ENCODE results near the gene AGAP3.
A peak's percentile ranks its signal among the peaks of the same experiment; 100 is the strongest.

The AGAP3 gene

DNA sequence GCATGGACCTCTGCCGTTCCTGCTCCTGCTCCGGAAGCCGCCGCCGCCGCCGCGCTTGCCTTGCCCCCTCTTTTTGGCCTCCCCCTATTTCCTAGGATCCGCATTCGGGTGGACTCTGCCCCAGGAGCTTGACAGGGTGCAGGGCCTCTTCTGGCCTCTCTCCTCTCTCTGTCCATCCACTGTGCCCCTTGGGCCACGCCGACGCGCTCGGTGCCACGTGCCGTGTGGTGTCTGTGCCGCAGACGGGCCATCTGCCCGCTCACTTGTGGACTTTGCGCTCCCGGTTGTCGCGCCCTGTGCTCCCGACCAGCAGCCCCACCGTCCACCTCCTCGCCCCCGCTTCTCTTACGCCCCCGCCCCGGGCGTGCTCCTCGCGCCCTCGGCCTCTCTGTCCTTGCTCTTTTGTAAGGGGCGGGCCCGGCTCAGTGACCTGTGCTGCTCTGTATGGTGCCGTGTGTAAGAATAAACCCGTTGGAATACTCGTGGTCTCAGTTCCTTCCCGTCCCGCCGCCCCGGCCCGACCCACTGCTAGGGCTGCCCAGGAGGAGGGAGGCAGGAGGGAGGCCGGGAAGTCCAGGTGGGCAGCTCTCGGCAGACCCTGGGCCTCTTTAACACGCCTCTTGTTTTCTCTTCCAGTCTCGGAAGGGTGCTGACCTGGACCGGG lies 37.0 kb downstream of the AGAP3 start:
- DNase-seq (ENCODE audit: low spot score) = no peak

DNA sequence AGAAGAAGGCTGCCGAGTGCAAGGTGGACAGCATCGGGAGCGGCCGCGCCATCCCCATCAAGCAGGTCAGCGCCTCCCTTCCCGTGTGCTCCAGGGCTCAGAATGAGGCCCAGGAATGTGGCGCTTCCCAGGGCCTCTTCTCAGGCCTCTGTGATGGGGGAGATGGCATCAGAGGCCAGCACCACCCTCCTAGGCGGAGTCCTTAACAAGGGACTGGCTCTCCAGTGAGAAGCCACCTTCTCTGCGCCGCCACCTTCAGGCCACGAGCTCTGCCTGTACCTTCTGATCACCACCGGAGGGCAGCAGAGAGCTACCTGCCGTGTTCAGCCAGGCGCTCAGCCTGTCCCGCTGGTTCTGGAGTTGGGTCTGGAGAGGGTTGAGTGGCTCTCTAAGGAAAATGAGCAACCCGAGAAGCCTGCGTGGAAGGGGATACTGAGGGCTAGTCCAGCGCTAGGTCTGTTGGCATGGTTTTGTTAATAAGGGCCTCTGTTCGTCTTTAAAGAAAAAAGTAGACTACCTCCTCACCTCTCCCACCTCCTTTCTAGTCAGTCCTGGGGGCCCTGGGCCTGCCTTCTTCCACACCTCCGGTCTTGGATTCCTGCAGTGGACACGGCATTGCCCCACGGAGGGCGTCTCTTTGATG lies 37.7 kb downstream of the AGAP3 start:
- DNase-seq (ENCODE audit: low spot score) = peak; percentile 84

DNA sequence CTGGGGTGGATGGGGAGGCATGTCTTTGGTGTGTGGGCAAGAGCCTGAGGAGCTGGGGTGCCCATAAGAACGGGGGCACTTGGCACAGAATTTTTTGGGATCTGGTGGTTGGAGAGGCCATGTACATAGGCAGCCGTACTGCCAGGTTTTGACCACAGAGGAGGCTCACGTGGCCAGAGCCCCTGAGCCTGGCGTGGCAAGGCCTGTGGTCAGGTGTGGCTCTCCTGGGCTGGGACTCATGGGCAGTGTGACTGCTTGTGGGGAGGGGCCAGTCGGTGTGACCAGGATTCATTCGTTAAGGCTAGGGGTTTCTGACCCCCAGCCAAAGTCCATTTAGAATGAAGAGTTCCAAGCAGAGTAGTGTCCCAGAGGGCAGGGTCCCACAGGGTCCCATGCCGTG lies 38.2 kb downstream of the AGAP3 start:
- no peak for DNase-seq (ENCODE audit: low spot score)

DNA sequence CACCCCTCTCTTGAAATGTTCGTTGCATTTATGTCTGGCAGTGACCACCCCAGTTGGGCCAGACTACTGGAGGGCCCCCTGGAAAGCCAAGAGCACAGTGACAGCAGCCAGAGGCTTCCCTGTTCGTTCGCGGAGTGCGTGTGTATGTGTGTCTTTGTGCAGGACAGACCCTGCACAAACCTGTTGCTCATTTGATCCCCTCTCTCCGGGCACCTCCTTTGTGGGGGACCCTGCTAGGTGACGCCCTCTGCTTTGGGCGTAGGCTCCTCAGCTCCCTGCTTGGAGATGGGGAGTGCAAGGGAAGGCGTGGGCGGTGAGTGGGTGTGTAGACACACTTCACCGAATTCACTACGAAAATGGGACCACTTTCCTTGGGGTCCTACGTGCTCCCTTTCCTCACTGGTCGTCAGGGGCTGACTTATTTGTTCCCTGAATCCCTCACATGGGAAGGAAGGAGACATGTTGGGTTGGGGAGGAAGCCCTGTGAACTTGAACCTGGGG lies 38.7 kb downstream of the AGAP3 start:
- no peak for DNase-seq (ENCODE audit: low spot score)

DNA sequence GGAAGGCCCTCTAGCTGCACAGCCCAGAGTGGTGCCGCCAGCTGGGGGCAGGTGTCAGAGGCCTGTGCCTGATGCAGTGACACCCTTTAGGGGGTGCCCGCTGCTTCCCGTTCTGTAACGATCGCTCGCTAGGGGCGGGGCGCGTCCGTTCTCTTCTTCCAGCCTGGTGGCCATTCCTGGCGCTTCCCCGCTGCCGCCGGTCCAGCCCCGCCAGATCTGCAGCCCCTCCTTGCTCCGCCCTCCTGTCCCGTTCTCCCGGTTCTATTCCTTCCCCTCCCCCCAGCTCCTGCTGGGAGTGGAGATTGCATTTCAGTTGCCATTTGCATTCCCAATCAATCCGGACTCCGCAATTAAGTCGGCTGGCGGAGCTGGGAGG lies 39.2 kb downstream of the AGAP3 start:
- no peak for DNase-seq (ENCODE audit: low spot score)

DNA sequence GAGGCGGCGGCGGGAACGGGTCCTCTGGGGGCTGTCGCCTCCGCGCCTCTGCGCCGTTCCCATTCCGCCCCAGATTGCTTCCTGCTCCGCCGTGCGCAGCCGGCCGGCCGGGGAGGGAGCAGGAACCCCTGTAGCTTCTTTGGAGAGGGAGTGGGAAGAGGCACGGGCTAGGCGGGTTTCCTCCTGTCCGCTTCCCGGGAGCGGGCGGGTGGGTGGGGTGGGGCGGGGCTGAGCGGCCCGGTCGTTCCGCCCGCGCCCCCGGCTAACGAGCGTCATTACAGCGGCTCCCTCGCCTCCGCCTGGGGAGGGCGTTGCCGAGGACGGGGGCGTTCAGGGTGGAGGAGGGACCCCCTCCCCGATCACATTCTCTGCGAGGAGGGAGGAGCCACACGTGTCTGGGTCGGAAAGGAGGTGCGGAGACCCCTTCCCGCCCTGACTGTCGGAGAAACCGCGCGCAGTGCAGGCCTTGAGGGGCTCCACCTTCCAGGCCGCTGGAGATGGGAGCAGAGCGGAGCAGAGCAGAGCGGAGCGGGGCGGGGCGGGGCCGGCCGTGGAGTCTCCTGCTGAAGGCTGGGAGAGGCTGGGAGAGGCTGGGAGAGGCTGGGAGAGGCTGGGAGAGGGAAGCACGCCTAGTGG lies 39.7 kb downstream of the AGAP3 start:
- DNase-seq (ENCODE audit: low spot score) = no peak

DNA sequence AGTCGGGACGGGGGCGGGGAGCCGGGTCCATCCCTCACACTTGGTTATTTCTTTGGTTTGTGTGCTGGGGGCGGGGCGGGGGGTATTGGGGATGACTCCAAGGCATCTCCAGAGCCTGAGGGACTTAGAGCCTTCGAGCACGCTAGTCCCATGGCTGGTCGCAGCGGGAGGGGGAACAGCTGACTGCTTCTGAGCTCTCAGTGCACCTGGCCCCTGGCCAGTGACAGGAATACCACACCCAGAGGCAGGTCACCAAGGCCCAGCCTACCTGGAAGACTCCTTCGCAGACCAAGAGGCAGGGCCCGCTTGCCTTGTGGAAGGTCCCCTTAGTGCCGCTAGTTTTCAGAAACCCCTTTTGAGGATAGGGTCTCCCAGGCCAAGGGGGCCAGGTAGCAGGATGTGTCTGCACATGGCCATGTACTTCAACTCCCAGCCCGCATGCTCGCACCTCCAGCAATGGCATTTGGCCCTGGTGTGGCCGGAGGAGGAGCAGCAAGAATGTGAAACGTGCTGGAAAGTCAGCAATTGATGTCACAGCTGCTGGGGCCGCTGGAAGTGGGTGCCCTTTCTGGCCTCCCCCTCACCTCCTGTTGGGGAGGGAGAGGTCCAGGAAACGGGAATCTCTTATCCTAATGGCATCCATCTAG lies 40.3 kb downstream of the AGAP3 start:
- no peak for DNase-seq (ENCODE audit: low spot score)

DNA sequence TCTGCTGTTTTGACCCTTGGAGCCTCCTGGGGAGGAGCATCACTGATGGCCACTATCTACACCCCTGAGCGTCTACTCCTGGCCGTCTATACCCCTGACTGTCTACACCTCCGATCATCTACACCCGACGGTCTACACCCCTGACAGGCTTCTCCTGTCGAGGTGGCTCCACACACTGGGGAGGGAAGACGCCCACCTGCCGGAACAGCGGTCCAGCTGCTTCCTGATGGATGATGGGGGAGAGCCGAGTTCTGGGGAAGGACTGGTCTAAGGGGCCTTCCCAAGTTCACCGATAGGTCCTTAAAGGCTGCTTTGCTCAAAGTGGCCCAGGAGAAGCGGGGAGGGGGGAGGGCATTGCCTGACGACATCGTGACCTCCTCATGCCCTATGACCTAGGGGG lies 41.9 kb downstream of the AGAP3 start:
- DNase-seq (ENCODE audit: low spot score) = no peak

DNA sequence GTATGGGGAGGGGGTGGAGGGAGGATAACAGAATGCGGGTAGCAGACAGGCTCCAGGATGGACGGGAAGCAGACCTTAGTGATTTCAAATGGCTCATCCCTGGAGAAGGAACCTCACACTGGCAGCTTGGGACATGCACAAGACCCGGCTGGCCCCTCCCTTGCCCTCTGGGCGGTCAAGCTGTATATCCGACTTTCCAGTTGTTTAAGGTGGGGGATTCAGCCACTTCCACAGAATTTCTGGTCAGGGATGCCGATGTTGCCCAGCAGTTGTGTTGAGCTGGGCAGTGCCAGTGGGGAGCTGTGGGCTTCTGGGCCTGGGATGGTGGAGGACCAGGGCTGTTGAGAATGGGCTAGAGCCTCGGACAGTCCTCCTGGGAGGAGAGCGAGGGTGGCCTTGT lies 42.4 kb downstream of the AGAP3 start:
- DNase-seq (ENCODE audit: low spot score) = no peak

DNA sequence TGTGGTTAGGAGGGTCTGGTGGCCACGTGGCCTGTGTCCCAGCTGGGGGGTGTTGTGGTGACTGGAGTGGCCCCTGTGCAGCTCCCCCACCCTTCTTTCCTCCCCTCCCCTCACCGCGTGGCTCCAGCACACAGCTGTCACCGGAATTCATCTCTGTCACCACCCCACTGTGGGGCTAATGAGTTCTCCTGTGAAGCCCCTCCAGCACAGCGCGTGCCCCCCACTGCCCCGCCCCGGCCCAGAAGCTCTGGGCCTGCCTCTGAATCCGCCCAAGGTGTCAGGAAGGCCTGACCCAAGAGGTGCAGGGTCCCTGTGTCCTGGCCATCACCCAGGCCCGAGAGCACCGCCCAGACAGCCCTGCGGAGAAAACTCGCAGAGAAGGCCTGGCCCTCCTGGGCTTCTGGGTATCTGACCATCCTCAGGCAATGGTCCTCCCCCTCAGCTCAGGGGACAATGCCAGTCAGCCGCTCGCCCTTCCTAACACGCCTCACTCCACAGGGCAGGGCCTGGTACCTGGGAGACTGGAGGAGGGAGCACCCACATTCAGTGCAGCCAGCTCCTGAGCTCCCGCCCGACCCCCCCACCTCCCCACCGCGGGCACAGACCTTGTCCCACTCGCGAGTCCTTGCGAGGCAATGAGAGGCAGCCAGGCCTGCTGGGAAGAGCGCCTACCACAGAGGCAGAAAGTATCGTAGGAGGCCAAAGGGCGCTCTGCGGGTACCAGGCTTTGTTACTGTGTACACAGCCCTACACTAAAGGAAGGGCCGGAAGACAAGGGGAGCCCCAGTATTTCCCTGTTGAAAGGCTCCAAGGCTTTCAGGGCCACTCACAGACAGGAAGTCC lies 43.1 kb downstream of the AGAP3 start:
- DNase-seq (ENCODE audit: low spot score) = no peak

DNA sequence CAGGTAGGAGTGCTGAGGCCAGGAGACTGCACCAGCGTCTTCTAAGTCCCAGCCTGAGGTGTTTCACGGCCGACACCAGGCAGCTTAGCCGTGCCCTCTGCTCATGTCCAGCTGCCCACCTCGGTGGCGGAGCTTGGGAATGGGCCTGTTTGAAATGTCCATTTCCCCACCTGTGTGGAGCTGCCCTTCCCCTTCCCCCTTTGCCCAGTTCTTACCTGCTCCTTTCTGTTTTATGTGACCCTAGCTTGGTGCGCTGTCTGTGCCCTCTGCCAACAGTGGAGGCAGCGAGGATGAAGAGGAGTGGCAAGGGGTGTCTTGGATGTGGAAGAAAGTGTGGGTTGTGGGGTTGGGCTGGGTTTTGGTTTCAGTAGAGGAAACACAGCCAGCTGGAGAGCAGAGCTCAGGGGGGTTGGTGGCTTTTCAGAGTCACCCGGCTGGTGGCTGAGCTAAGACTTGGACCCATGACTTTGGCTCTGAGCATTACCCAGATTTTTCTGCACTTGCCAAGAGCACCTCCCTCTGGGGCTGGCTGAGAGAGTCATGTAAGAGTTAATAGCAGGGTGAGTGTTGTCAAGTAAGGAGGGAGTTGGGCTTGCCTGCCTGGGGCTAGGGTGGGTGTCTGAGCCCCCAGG lies 43.8 kb downstream of the AGAP3 start:
- no peak for DNase-seq (ENCODE audit: low spot score)

DNA sequence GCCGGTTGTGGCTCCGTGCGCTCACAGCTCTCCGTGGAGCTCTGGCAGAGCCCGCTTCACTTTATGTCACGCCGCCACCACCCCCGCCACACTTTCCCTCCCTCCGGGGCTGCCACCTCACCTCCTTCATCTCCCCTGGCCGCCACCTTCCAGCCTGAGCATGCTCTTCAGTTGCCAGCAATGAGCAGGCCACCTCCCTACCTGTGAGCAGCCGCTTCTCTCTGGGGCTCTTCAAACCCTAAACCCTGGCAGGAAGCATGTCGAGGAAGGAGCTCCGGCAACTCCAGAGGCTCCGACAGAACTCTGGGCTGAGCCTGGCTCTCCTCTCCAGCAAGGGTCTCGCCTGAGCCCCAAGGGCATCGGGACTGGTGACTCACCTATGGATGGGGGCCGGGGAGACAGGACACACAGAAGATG lies 44.5 kb downstream of the AGAP3 start:
- no peak for DNase-seq (ENCODE audit: low spot score)

DNA sequence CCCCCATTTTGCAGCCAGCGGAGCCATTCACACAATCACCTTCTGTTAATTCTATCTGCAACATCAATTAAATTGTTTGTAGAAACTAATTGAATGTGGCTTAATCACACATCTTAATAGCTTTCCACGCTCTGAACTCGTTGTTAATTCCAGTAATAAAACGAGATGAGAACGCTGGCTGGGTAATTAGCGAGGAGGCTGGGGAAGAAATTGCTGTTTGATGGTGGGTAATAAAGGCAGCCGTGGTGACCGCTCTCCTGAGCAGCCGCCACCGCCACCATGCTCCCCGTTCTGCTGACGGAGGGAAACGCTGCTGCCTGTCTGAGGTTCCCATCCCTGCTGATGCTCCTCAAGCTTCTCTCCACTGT lies 44.9 kb downstream of the AGAP3 start:
- no peak for DNase-seq (ENCODE audit: low spot score)

DNA sequence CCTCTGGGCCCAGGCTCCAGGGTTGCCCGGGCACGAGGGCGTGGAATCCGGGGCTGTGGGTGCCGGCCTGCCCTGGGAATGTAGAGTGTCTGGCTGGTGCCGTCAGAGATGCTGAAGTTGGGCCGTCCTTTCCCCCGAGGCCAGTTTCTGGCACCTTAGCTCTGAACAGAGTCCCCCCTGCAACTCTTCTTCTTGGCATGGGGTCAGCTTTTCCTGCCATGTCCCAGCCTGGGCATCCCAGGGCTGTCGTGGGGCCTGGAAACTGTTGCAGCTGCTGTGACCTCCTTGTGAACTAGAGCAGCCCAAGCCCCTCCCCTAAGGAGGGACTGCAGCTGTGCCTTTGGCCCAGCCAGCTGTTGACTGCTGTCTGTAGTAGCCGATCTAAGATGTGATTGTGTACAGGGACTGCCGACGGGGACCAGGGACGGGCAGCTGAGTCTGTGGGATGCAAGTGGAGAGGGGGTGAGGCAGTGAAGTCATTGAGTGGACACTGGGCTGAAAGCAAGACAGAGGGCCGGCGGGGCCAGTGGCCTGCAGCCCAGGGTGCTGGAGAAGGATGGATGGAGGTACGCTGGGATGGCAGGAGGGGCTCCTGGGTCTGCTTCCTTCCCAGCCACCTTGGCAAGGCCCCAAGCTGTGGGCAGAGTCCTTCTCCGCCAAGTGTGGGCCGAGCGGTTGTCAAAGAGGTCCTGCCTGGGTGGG lies 45.5 kb downstream of the AGAP3 start:
- no peak for DNase-seq (ENCODE audit: low spot score)

DNA sequence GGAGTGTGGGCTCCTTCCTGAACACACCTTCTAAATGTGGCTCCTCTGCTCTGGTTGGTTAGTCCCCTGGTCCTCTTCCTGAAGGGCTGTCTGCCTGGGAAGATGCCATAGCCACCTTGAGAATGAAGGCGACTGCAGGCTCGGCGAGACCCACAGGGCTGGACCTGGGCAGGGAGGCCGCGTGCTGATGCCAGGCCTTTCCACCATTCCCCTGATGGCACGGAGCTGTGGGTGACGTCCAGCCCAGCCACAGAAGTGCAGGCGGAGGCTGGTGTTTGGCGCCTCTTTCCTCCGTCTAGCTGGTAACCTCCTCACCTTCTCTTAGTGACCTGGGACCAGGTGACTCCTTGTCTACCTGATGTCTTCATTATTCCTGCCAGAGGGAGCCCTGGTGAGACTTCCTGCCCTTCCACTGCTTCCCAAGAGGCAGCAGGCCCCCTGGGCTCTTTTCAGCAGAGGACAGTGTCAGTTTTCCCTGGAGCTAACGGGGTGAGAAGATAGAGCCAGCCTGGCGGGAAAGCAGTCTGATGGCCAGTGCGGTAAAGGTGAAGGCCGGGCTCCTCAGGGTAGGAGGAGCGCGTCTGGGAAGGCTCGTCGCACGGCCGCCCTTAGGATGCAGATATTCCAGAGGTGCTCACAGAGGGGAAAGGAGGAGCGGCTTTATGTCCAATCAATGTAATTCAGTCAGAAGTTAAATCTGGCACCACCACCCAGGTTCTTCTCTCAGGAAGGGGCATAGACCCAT lies 46.4 kb downstream of the AGAP3 start:
- DNase-seq (ENCODE audit: low spot score) = no peak

DNA sequence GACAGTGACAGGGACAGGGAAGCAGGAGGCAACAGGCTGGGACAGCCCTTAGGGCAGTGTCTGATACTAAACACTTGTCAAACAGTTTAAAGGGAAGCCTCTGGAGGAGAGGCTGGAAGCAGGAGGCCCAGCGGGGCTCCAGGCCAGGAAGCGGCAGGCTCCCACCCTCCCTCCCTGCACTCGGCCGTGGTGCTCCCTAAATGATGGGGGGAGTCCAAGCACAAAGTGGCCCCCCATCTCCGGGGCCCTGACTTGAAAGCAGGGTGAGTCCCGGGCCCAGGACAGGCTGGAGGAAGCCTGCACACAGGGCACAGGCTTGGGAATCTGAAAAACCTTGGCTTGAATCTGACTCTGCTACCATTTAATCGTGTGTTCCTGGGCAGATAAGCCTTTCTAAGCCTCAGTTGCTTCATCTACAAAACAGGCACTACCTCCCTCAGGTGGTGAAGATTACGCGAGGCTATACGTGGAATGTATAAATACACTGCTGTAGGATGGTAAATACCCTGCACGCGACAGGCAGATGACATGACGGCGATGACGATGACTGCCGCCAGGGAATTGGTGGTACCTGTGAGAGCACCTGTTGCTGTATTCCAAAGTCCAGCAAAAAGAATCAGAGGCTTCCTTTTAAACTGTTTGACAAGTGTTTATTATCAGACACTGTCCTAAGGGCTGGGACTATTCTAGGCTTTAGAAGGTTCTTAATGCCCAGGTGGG lies 47.2 kb downstream of the AGAP3 start:
- DNase-seq (ENCODE audit: low spot score) = no peak

DNA sequence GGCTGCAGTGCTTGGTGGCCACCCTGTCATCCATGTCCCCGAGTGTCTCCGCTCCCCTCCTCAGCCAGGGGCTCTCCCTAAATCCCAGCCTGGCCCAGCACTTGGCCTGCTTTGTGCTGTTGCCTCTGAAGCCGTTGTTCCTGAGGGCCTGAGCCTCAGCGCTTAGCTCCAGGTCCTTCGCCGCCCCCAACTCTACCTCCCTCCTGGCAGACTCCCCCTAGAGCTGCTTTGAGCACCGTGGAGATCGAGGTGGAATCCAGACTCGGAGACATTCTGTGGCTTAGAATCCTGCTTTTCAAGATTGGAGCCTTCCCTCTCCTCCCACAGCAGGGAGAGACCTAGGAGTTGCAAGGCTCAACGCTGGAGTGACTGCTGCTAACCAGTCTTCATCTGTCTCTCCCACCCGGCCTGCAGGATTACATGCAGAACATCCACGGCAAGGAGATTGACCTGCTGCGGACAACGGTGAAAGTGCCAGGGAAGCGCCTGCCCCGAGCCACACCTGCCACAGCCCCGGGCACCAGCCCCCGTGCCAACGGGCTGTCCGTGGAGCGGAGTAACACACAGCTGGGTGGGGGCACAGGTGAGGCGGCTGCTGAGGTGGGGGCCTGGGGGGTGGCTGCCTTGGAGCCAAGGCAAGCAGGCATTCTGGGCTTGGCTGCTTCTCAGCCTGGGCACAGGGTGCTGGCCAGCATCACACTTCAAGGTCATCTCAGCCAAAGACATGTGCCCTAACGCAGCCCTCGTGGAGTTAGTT lies 47.9 kb downstream of the AGAP3 start:
- no peak for DNase-seq (ENCODE audit: low spot score)

DNA sequence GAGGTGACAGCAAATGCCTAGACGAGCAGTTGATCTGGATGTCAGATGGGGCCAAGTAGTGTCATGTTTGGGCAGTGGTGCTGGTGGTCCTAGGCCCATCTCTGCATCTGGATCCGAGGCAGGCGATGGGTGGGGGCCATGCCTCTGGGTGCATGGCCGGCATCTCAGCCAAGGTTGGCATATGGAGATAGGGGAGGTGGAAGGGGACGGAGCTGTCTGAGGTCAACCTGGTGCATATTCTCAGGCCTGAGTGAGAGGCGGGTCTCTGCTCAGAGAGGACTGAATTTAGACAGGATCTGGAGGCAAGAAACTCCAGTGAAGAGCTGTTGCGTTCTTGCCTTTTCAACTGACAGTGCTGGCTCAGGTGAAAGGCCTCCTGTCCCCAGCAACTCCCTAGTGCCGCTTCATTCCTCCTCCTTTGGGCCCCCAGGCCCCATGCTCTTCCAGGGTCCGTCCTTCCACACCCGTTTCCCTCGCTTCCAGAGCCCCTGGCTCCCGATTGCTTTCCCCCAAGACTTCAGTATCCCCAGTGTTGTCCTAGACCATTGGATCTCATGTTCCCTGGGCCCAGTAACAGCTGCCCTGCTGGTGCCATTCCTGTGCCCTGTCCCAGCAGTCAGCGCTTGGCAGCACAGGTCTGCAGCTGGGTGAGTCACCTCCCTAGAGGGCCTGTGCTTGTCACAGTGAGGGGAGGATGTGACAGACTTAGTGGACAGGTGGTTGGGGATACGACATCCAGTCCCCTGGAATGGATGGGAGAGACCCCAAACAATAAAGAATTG lies 48.7 kb downstream of the AGAP3 start:
- DNase-seq (ENCODE audit: low spot score) = no peak
